ENCODE data around the gene UBE2R2.

DNA sequence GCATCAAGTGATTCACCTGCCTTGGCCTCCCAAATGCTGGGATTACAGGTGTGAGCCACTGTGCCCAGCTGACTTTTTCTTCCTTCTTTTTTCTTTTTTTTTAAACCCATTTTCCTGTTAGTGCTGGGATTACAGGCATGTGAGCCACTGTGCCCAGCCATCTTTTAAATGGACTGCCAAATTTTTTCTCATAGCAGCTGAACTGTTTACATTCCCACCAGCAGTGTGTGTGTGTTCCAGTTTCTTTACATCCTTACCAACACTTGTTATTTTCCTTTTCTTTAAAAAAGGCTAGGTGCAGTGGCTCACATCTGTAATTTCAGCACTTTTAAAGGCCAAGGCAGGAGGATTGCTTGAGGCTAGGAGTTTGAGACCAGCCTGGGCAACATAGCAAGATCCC, 76.9 kb downstream of the UBE2R2 start:
- TF ChIP-seq, protein P1, sequence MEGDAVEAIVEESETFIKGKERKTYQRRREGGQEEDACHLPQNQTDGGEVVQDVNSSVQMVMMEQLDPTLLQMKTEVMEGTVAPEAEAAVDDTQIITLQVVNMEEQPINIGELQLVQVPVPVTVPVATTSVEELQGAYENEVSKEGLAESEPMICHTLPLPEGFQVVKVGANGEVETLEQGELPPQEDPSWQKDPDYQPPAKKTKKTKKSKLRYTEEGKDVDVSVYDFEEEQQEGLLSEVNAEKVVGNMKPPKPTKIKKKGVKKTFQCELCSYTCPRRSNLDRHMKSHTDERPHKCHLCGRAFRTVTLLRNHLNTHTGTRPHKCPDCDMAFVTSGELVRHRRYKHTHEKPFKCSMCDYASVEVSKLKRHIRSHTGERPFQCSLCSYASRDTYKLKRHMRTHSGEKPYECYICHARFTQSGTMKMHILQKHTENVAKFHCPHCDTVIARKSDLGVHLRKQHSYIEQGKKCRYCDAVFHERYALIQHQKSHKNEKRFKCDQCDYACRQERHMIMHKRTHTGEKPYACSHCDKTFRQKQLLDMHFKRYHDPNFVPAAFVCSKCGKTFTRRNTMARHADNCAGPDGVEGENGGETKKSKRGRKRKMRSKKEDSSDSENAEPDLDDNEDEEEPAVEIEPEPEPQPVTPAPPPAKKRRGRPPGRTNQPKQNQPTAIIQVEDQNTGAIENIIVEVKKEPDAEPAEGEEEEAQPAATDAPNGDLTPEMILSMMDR (IDR thresholded peaks at IDR 0.05): no peak
- TF ChIP-seq POLR2AphosphoS5 (IDR thresholded peaks at IDR 0.05): no peak

All from upper lobe of left lung (tissue), 4 donors.